GM12891 (cell line): Measurements from ENCODE around the gene STK10.

Experiments used
- POLR2A ChIP-seq: IDR thresholded peaks from 2 replicates; pipeline ENCODE4 v1.6.1; 2011; ENCODE audit warnings: low read depth, low read length, control low read depth
- POLR2AphosphoS5 ChIP-seq: IDR thresholded peaks from 2 replicates; pipeline ENCODE4 v1.6.1; 2011; ENCODE audit warnings: low read depth, low read length, control low read depth
- POU2F2 ChIP-seq: IDR thresholded peaks from 2 replicates; pipeline ENCODE4 v1.6.1; 2011; ENCODE audit warnings: low read depth, mild to moderate bottlenecking, control low read depth, low read length, moderate library complexity
- SPI1 ChIP-seq: IDR thresholded peaks from 2 replicates; pipeline ENCODE4 v1.6.1; 2011; ENCODE audit warnings: low read depth, low read length, control low read depth
- TAF1 ChIP-seq: IDR thresholded peaks from 2 replicates; pipeline ENCODE4 v1.6.1; 2011; ENCODE audit warnings: low read depth, low read length, control low read depth

GRCh38 chr5:172186114-172186695, 1.8 kb downstream of the STK10 start:
- no peak for TF ChIP-seq POLR2A
- TF ChIP-seq POLR2AphosphoS5: no peak
- no peak for TF ChIP-seq TAF1
- TF ChIP-seq SPI1: no peak
- no peak for TF ChIP-seq POU2F2
